ENCODE data around the gene C2orf74. TPM values are rescaled to one million over a fixed set of nuclear protein-coding genes. Genes with fewer than 3 reads are reported as not detected.

Gene C2orf74
- total RNA-seq, 4 donors from 2014 or later, result 8.4 to 28.6 (median 21.2) TPM

DNA sequence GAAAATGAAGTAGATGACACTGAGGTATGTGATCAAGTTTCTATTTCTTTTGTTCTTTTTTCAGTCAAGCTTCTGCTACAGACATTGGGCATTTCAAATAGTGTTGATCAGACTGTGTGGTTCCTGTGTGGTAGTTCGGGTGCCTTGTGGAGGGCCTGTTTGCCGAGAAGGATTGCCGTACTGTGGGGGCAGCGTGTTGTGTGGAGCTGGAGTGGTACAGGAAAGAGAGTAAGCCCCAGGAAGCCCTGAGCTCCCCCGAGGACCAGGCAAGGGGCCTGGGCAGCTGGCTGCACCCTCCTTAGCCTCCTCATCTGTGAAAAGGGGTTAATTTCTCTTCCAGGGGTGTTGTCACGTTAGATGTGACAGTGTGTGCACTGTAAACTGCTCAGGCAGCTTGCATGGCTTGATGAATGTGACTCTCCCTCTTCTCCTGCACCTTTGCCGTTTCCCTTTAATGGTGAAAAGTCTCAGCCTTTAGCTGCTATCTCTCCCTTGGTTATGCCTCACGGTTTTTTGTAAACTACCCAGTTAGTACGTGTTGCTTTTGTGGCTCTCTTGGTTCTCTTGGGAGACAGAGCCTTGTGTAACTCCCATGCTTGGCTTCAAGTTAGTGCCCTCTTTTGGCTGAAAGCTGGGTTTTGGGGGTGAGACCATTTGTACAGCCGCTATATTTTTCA, 19.5 kb downstream of the C2orf74 start:
- 62 to 64% methylated on average over 10 of the region's 10 CpGs for WGBS, 2 donors
- H3K4me3 ChIP-seq, result no peak overlapping the region
- DNase-seq (ENCODE audit: low spot score in 2 of 2), result no peak
- peaks cover 2 to 71% (median 18%) of the 10 kb centered on the region in 3 donors for H3K36me3 ChIP-seq
- peak overlapping the region in 2 of 4 donors; percentile 4 to 100 for H3K27ac ChIP-seq
- peaks cover 0 to 53% (median 35%) of the 10 kb centered on the region in 4 donors for H3K4me1 ChIP-seq
- H3K27me3 ChIP-seq, result no peaks in the 10 kb centered on the region
- TF ChIP-seq, protein P1, sequence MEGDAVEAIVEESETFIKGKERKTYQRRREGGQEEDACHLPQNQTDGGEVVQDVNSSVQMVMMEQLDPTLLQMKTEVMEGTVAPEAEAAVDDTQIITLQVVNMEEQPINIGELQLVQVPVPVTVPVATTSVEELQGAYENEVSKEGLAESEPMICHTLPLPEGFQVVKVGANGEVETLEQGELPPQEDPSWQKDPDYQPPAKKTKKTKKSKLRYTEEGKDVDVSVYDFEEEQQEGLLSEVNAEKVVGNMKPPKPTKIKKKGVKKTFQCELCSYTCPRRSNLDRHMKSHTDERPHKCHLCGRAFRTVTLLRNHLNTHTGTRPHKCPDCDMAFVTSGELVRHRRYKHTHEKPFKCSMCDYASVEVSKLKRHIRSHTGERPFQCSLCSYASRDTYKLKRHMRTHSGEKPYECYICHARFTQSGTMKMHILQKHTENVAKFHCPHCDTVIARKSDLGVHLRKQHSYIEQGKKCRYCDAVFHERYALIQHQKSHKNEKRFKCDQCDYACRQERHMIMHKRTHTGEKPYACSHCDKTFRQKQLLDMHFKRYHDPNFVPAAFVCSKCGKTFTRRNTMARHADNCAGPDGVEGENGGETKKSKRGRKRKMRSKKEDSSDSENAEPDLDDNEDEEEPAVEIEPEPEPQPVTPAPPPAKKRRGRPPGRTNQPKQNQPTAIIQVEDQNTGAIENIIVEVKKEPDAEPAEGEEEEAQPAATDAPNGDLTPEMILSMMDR (IDR thresholded peaks at IDR 0.05), result no peak
- TF ChIP-seq EP300 (IDR thresholded peaks at IDR 0.05), result no peak
- no peak for TF ChIP-seq POLR2A (IDR thresholded peaks at IDR 0.05)
- H3K9me3 ChIP-seq, result no peaks in the 10 kb centered on the region

DNA sequence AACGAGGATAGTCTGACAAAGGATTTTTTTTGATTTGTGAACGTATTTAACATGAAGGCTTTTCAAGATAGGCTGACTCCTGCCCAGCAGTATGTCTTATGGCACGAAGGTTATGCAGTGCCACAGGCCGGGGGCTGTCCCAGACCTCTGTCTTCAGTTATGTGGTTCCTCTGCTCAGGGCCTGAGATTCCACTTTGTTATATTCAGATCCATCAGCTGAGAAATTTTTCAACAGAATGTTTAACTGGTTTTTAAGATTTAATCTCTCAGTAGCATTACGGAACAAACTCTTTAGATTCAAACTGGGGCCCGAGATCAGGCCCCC, 20.0 kb downstream of the C2orf74 start:
- TF ChIP-seq EP300 (IDR thresholded peaks at IDR 0.05) (no peak), POLR2A (IDR thresholded peaks at IDR 0.05) (no peak)
- TF ChIP-seq, protein P1 (IDR thresholded peaks at IDR 0.05), result no peak
- H3K9me3 ChIP-seq, result no peaks in the 10 kb centered on the region
- DNase-seq (ENCODE audit: low spot score in 2 of 2), result no peak
- H3K4me3 ChIP-seq, result no peak overlapping the region
- H3K27me3 ChIP-seq, result no peaks in the 10 kb centered on the region
- 75 to 78% methylated on average over 6 of the region's 6 CpGs for WGBS, 2 donors
- H3K27ac ChIP-seq, result peak overlapping the region in 2 of 4 donors; percentile 4 to 100
- H3K4me1 ChIP-seq, result peaks cover 0 to 52% (median 35%) of the 10 kb centered on the region in 4 donors
- H3K36me3 ChIP-seq, result peaks cover 2 to 76% (median 20%) of the 10 kb centered on the region in 3 donors

DNA sequence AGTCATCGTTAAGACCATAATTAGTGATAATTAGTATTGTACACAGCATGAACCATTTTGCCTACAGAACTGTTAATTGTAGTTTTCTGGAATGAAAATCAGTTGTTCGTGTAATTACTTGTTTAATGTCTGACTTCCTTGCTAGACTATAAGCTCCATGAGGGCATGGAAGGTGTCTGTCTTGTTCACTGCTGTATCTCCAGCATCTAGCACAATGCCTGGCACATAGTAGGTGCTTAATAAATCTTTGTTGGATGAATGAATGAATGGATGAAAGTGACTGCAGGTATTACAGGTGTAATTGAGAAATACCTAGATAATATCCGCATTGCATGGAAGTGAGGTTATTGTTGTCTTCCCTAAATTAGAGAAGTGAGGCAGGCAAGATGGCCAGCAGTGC, 21.8 kb downstream of the C2orf74 start:
- H3K36me3 ChIP-seq, result peaks cover 2 to 94% (median 24%) of the 10 kb centered on the region in 3 donors
- DNase-seq (ENCODE audit: low spot score in 2 of 2), result no peak
- no peaks in the 10 kb centered on the region for H3K9me3 ChIP-seq
- no peak overlapping the region for H3K27ac ChIP-seq
- H3K4me1 ChIP-seq, result peaks cover 0 to 42% (median 28%) of the 10 kb centered on the region in 4 donors
- TF ChIP-seq, protein P1 (IDR thresholded peaks at IDR 0.05), result no peak
- no peak for TF ChIP-seq EP300 (IDR thresholded peaks at IDR 0.05)
- TF ChIP-seq POLR2A (IDR thresholded peaks at IDR 0.05), result no peak
- H3K27me3 ChIP-seq, result no peaks in the 10 kb centered on the region
- no peak overlapping the region for H3K4me3 ChIP-seq
- 95 to 98% methylated on average over 3 of the region's 3 CpGs for WGBS, 2 donors

DNA sequence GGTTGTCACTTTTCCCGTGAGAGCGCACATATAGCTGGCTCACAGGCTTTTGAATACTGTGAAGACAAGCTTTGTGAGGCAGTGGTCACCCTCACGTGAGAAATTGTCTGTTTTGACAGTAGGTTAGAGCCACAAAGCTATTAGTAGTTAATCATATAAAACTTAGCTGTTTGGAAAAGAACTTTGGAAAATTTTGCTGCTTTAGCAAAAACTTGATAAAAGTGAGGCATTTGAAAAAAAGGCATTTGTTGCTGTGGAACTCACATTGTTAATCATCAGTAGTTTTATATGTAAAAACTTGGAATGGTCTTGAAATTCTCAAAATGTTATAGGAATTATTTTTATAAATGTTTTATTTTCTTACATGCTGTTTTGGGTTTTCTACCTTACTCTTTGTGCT, 22.3 kb downstream of the C2orf74 start:
- Histone ChIP-seq H3K27ac (no peak overlapping the region), H3K9me3 (no peaks in the 10 kb centered on the region), H3K4me1 (peaks cover 0 to 37% (median 23%) of the 10 kb centered on the region in 4 donors), H3K27me3 (no peaks in the 10 kb centered on the region), H3K36me3 (peaks cover 2 to 94% (median 24%) of the 10 kb centered on the region in 3 donors), H3K4me3 (no peak overlapping the region)
- WGBS, 2 donors, result 86 to 91% methylated on average over 3 of the region's 3 CpGs
- TF ChIP-seq POLR2A (IDR thresholded peaks at IDR 0.05), result no peak
- TF ChIP-seq, protein P1 (IDR thresholded peaks at IDR 0.05), result no peak
- no peak for TF ChIP-seq EP300 (IDR thresholded peaks at IDR 0.05)
- no peak for DNase-seq (ENCODE audit: low spot score in 2 of 2)

DNA sequence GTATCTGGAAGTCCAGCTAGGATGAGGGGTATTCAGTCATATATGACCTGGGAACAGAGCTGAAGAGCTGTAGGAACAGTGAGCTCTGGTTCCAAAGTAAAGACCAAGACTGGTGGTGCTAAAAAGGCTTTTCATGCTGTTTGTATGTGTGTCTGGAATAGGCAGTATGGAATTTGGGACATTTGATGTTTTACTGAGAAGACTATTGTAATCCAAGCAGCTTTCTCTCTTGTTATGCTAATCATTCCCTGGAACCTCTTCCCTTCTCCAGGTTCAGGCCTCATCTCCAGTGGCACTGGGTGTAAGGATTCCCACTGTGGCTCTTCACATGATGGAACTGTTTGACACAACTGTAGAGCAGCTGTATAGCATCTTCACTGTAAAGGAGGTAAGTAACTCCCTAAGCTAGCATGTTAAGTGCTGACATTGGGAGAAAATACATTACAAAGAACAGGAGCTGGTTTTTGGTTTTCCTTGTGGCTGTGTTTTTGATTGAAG, 23.3 kb downstream of the C2orf74 start:
- TF ChIP-seq, protein P1 (IDR thresholded peaks at IDR 0.05), result no peak
- TF ChIP-seq EP300 (IDR thresholded peaks at IDR 0.05), result no peak
- no peak for TF ChIP-seq POLR2A (IDR thresholded peaks at IDR 0.05)
- Histone ChIP-seq H3K27ac (no peak overlapping the region), H3K27me3 (no peaks in the 10 kb centered on the region), H3K4me3 (no peak overlapping the region), H3K36me3 (peaks cover 2 to 100% (median 24%) of the 10 kb centered on the region in 3 donors), H3K9me3 (no peaks in the 10 kb centered on the region), H3K4me1 (peaks cover 0 to 27% (median 13%) of the 10 kb centered on the region in 4 donors)
- no peak for DNase-seq (ENCODE audit: low spot score in 2 of 2)
